Calu3 (cell line): ENCODE measurements around the gene PTPRN2. TPM values are rescaled to one million over a fixed set of nuclear protein-coding genes. Genes with fewer than 3 reads are reported as not detected.

Experiments
- BruUV-seq: library from RNA; stranded (reverse); fragments of 400-500 nt; replicated peaks from 2 replicates; lab custom pipeline; 2021; lab: Mats Ljungman, UMichigan
- CTCF ChIA-PET: fragments of 300-600 bp; sonication (Branson Sonifier 250); formaldehyde crosslinking; loops from one replicate; lab custom pipeline; 2022; ENCODE audit warnings: antibody characterized with exemption; lab: Charles Lee
- DNase-seq: peaks from one replicate; pipeline ENCODE4 v3.0.0; 2022
- H3K27ac Mint-ChIP-seq: one replicate; pipeline ENCODE4 v1.8.0; 2022; ENCODE audit warnings: mixed read lengths; ENCODE audit not compliant: unreplicated experiment
- H3K27me3 Mint-ChIP-seq: one replicate; pipeline ENCODE4 v1.8.0; 2022; ENCODE audit warnings: mixed read lengths; ENCODE audit not compliant: unreplicated experiment
- H3K36me3 Mint-ChIP-seq: one replicate; pipeline ENCODE4 v1.8.0; 2022; ENCODE audit warnings: mild to moderate bottlenecking, moderate library complexity, mixed read lengths; ENCODE audit not compliant: insufficient read depth, unreplicated experiment
- H3K4me1 Mint-ChIP-seq: one replicate; pipeline ENCODE4 v1.8.0; 2022; ENCODE audit warnings: mild to moderate bottlenecking, low read depth, mixed read lengths; ENCODE audit not compliant: unreplicated experiment
- H3K4me3 Mint-ChIP-seq: one replicate; pipeline ENCODE4 v1.8.0; 2022; ENCODE audit warnings: mild to moderate bottlenecking, low read depth, moderate library complexity, mixed read lengths; ENCODE audit not compliant: unreplicated experiment
- H3K9me3 Mint-ChIP-seq: one replicate; pipeline ENCODE4 v1.8.0; 2022; ENCODE audit warnings: low read depth, mixed read lengths; ENCODE audit not compliant: unreplicated experiment
- CTCF ChIP-seq: fragments of 200-600 bp; IDR thresholded peaks from one replicate; pipeline ENCODE4 v1.8.0; 2022; ENCODE audit warnings: antibody characterized with exemption; ENCODE audit not compliant: unreplicated experiment
- intact Hi-C: fragments of 100-400 bp; cut with micrococcal nuclease; formaldehyde crosslinking; loops from one replicate; pipeline ENCODE4 v1.10.0; 2022; ENCODE audit not compliant: unreplicated experiment
- total RNA-seq: library from RNA; stranded (reverse); gene quantifications from 2 replicates; pipeline ENCODE4 v1.2.3, GENCODE V29; 2022

PTPRN2 gene
- total RNA-seq, 1 experiment from 2014 or later = 2.0 TPM

GRCh38 chr7:157908006-157908782, 679.4 kb downstream of the PTPRN2 start:
- no peak for TF ChIP-seq CTCF
- no peaks in the 10 kb centered on the region for H3K27me3 Mint-ChIP-seq
- no TSS peak for BruUV-seq
- H3K36me3 Mint-ChIP-seq = no peaks in the 10 kb centered on the region
- no peak overlapping the region for H3K27ac Mint-ChIP-seq
- peaks cover 20% of the 10 kb centered on the region for H3K9me3 Mint-ChIP-seq
- intact Hi-C loops = no loop called here
- no peak overlapping the region for H3K4me3 Mint-ChIP-seq
- no peaks in the 10 kb centered on the region for H3K4me1 Mint-ChIP-seq
- CTCF ChIA-PET = no interaction called here
- DNase-seq = no peak

- intact Hi-C loops = no loop called here
- no peak for TF ChIP-seq CTCF
- CTCF ChIA-PET = no interaction called here
- no peak for DNase-seq
- Mint-ChIP-seq H3K27ac (no peak overlapping the region), H3K36me3 (no peaks in the 10 kb centered on the region), H3K4me1 (no peaks in the 10 kb centered on the region), H3K4me3 (no peak overlapping the region), H3K27me3 (no peaks in the 10 kb centered on the region), H3K9me3 (peaks cover 17% of the 10 kb centered on the region)
- no TSS peak for BruUV-seq
Measured at GRCh38 chr7:157907091-157907490, 680.5 kb downstream of the PTPRN2 start.

GRCh38 chr7:157906583-157906982, 681.0 kb downstream of the PTPRN2 start:
- Mint-ChIP-seq H3K36me3 (no peaks in the 10 kb centered on the region), H3K4me3 (no peak overlapping the region), H3K27me3 (no peaks in the 10 kb centered on the region), H3K27ac (no peak overlapping the region), H3K4me1 (no peaks in the 10 kb centered on the region), H3K9me3 (peaks cover 14% of the 10 kb centered on the region)
- no TSS peak for BruUV-seq
- no peak for DNase-seq
- intact Hi-C loops = no loop called here
- CTCF ChIA-PET = no interaction called here
- no peak for TF ChIP-seq CTCF

- no peak overlapping the region for H3K4me3 Mint-ChIP-seq
- BruUV-seq = no TSS peak
- CTCF ChIA-PET = no interaction called here
- peaks cover 12% of the 10 kb centered on the region for H3K9me3 Mint-ChIP-seq
- TF ChIP-seq CTCF = no peak
- no peaks in the 10 kb centered on the region for H3K27me3 Mint-ChIP-seq
- no peaks in the 10 kb centered on the region for H3K36me3 Mint-ChIP-seq
- DNase-seq = no peak
- H3K27ac Mint-ChIP-seq = no peak overlapping the region
- no peaks in the 10 kb centered on the region for H3K4me1 Mint-ChIP-seq
- intact Hi-C loops = no loop called here
Measured at GRCh38 chr7:157905651-157906461, 681.8 kb downstream of the PTPRN2 start.
